Stimulated activated CD8-positive, alpha-beta memory T cell treated with anti-CD3 and anti-CD28 coated beads, Interleukin-7, amount 100 ng/mL, for 1 hour (primary cell): ENCODE measurements around the gene LHX2.

Source experiments
- DNase-seq, 2 donors: peaks; one replicate each; pipeline ENCODE4 v3.0.0-alpha.2; 2020; ENCODE audit warnings: low read depth in 2 of 2

LHX2 gene

GRCh38 chr9:123999661-124000060 lies 11.9 kb upstream of the LHX2 start:
- no peak for DNase-seq

GRCh38 chr9:124000161-124000783 lies 11.3 kb upstream of the LHX2 start:
- DNase-seq, result no peak

- no peak for DNase-seq
Observed at GRCh38 chr9:124000784-124001457, 10.6 kb upstream of the LHX2 start.

GRCh38 chr9:124001458-124001799 lies 10.1 kb upstream of the LHX2 start:
- no peak for DNase-seq

GRCh38 chr9:124001866-124002525 lies 9.6 kb upstream of the LHX2 start:
- no peak for DNase-seq

GRCh38 chr9:124003636-124004349 lies 7.8 kb upstream of the LHX2 start:
- no peak for DNase-seq

- no peak for DNase-seq
Observed at GRCh38 chr9:124004593-124004992, 7.0 kb upstream of the LHX2 start.

- no peak for DNase-seq
Observed at GRCh38 chr9:124005029-124005771, 6.4 kb upstream of the LHX2 start.

- DNase-seq, result no peak
Observed at GRCh38 chr9:124006448-124007361, 4.9 kb upstream of the LHX2 start.

GRCh38 chr9:124007565-124008302 lies 3.8 kb upstream of the LHX2 start:
- DNase-seq, result no peak

GRCh38 chr9:124008303-124008693 lies 3.3 kb upstream of the LHX2 start:
- no peak for DNase-seq

GRCh38 chr9:124008694-124009530 lies 2.7 kb upstream of the LHX2 start:
- DNase-seq, result no peak

- no peak for DNase-seq
Observed at GRCh38 chr9:124009531-124010217, 1.9 kb upstream of the LHX2 start.

- no peak for DNase-seq
Observed at GRCh38 chr9:124010303-124010664, 1.3 kb upstream of the LHX2 start.

GRCh38 chr9:124010665-124011321 lies 775 bp upstream of the LHX2 start:
- no peak for DNase-seq

GRCh38 chr9:124012368-124013301 lies 1.1 kb downstream of the LHX2 start:
- no peak for DNase-seq
